ENCODE measurements around the gene CCR6.

DNA sequence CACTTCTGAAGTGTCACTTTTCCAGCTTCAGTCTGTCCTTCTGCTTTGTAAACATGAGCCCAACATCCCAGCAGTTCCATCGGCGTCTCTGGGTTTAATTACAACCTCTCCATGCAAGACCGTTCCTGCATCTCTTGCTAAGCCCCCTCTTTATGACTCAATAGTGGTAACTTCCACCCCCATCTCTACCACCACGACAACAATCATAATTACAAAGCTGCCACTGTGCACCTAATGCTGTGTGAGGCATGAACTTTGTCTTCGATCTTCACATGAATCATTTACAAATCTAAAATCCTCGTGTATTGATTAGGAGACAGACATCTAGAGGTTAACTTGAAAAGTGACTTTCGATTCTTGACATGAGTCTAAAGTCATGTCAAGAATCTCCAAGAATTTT is 4.9 kb upstream of the CCR6 start:
- TF ChIP-seq POLR2AphosphoS5 (IDR thresholded peaks at IDR 0.05; ENCODE audit: low read depth, low read length) (no peak), POLR2A (IDR thresholded peaks at IDR 0.05; ENCODE audit: low read depth, low read length) (no peak), TAF1 (IDR thresholded peaks at IDR 0.05; ENCODE audit: low read depth, low read length) (no peak), PAX5 (IDR thresholded peaks at IDR 0.05; ENCODE audit: insufficient read depth, low read length, severe bottlenecking) (no peak), SPI1 (IDR thresholded peaks at IDR 0.05; ENCODE audit: low read depth, low read length) (no peak)
